Gastrocnemius medialis (tissue), 4 donors: ENCODE data around the gene LRRK1.

Experiments used
- POLR2A ChIP-seq, 2 donors: fragments of 450-650 bp; IDR thresholded peaks; one replicate each; pipeline ENCODE4 v1.6.1; 2017; ENCODE audit warnings: antibody characterized with exemption in 2 of 2, mild to moderate bottlenecking in 2 of 2, moderate library complexity in 2 of 2
- TF ChIP-seq, protein P1 (sequence below), 5 experiments: fragments of 450-650 bp in 3 of 5; fragments of 200-600 bp in 2 of 5; sonication (generic) in 2 of 5; IDR thresholded peaks in 4 of 5; conservative IDR thresholded peaks in 1 of 5; 1 replicate in 4 of 5; 2 replicates in 1 of 5; pipeline ENCODE4 v1.5.1; 2016 to 2019; ENCODE audit warnings: antibody characterized with exemption in 5 of 5, mild to moderate bottlenecking in 3 of 5, moderate library complexity in 3 of 5

DNA sequence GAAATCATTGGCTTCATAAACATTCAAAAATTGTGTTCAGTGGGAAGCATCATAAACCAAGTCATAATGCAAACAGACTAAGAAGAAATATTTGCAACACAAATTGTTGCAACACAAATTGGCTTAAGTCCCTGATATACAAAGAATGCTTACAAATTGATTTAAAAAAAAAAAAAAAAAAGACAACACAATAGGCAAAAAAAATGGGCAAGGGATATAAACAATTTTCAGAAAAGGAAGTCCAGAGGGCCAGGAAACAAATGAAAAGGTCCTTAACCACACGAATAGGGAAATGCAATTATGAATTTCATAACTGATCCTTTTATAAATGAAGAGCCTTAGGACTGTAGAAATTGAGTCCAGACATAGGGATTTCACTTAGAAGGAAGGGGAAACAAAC is 98.9 kb downstream of the LRRK1 start:
- TF ChIP-seq, protein P1, sequence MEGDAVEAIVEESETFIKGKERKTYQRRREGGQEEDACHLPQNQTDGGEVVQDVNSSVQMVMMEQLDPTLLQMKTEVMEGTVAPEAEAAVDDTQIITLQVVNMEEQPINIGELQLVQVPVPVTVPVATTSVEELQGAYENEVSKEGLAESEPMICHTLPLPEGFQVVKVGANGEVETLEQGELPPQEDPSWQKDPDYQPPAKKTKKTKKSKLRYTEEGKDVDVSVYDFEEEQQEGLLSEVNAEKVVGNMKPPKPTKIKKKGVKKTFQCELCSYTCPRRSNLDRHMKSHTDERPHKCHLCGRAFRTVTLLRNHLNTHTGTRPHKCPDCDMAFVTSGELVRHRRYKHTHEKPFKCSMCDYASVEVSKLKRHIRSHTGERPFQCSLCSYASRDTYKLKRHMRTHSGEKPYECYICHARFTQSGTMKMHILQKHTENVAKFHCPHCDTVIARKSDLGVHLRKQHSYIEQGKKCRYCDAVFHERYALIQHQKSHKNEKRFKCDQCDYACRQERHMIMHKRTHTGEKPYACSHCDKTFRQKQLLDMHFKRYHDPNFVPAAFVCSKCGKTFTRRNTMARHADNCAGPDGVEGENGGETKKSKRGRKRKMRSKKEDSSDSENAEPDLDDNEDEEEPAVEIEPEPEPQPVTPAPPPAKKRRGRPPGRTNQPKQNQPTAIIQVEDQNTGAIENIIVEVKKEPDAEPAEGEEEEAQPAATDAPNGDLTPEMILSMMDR (IDR thresholded peaks at IDR 0.05 in 4 of 5, conservative IDR thresholded peaks at IDR 0.05 in 1 of 5): no peak
- no peak for TF ChIP-seq POLR2A (IDR thresholded peaks at IDR 0.05)
